Measurements from ENCODE around the gene CFAP92. TPM values are rescaled to one million over a fixed set of nuclear protein-coding genes. Genes with fewer than 3 reads are reported as not detected.
"Not testable (repeated sequence)": the region's sequence is repeated elsewhere in the genome, so short reads cannot be mapped to it uniquely, and the experiment has no call there.

CFAP92 gene
- polyA plus RNA-seq, 5 donors: 2.6 to 4.2 (median 4.0) TPM

GRCh38 chr3:128942161-128942952 is 51.5 kb downstream of the CFAP92 start:
- DNase-seq: no peak

GRCh38 chr3:128940252-128940651 is 53.6 kb downstream of the CFAP92 start:
- DNase-seq: no peak

- DNase-seq: no peak
Measured at GRCh38 chr3:128936341-128936740, 57.5 kb downstream of the CFAP92 start.

- no peak for DNase-seq
Measured at GRCh38 chr3:128935922-128936321, 58.0 kb downstream of the CFAP92 start.

GRCh38 chr3:128933922-128934253 is 60.0 kb downstream of the CFAP92 start:
- no peak for DNase-seq

GRCh38 chr3:128933213-128933921 is 60.5 kb downstream of the CFAP92 start:
- DNase-seq: no peak

- no peak for DNase-seq
Measured at GRCh38 chr3:128932516-128933212, 61.2 kb downstream of the CFAP92 start.

GRCh38 chr3:128931046-128931445 is 62.8 kb downstream of the CFAP92 start:
- DNase-seq: no peak

- no peak for DNase-seq
Measured at GRCh38 chr3:128929364-128929763, 64.5 kb downstream of the CFAP92 start.

GRCh38 chr3:128923986-128924385 is 69.9 kb downstream of the CFAP92 start:
- DNase-seq: not testable (repeated sequence)

GRCh38 chr3:128923576-128923975 is 70.3 kb downstream of the CFAP92 start:
- no peak for DNase-seq

- no peak for DNase-seq
Measured at GRCh38 chr3:128922804-128923459, 70.9 kb downstream of the CFAP92 start.

- no peak for DNase-seq
Measured at GRCh38 chr3:128919988-128920387, 73.9 kb downstream of the CFAP92 start.

GRCh38 chr3:128917291-128917690 is 76.6 kb downstream of the CFAP92 start:
- DNase-seq: no peak

GRCh38 chr3:128914966-128915645 is 78.8 kb downstream of the CFAP92 start:
- no peak for DNase-seq

- DNase-seq: no peak
Measured at GRCh38 chr3:128911911-128912310, 82.0 kb downstream of the CFAP92 start.

- no peak for DNase-seq
Measured at GRCh38 chr3:128910006-128910405, 83.9 kb downstream of the CFAP92 start.

GRCh38 chr3:128908951-128909350 is 84.9 kb downstream of the CFAP92 start:
- no peak for DNase-seq

- DNase-seq: no peak
Measured at GRCh38 chr3:128907706-128908445, 86.0 kb downstream of the CFAP92 start.

GRCh38 chr3:128906804-128907525 is 86.9 kb downstream of the CFAP92 start:
- DNase-seq: no peak

Data from right lung (tissue), 5 donors.